GM21447 (cell line): ENCODE measurements around the gene KRI1.

ENCODE experiments used
- ATAC-seq: cut with Tn5 transposase; IDR thresholded peaks from one replicate; pipeline ENCODE4 v1.9.1; 2021; ENCODE audit not compliant: unreplicated experiment

Gene KRI1

DNA sequence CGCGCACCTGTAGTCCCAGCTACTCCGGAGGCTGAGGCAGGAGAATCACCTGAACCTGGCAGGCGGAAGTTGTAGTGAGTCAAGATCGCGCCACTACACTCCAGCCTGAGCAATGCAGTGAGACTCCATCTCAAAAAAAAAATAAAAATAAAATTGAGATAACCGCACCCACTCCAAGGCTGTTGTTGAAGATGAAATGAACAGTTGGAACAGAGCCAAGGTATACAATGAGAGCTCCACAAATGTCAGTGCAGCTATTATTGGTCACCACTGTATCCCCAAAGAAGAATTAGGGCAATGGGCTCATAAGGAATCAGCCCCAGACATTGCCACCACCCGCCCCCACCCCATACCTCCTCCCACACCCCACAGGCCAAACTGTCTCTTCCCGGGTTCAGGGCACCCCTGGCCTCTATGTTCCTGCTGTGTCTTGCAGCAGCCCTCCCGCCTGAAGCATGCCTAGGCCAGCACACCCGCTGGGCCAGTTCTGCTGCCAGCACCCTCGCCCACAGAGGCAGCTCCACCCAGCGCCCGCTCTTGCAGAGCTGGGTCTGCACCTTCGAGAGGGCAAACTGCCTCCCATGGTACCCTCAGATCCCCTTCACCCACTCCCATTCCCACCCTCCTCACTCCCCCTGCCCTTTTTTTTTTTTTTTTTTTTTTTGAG is 45.0 kb downstream of the KRI1 start:
- ATAC-seq = no peak

DNA sequence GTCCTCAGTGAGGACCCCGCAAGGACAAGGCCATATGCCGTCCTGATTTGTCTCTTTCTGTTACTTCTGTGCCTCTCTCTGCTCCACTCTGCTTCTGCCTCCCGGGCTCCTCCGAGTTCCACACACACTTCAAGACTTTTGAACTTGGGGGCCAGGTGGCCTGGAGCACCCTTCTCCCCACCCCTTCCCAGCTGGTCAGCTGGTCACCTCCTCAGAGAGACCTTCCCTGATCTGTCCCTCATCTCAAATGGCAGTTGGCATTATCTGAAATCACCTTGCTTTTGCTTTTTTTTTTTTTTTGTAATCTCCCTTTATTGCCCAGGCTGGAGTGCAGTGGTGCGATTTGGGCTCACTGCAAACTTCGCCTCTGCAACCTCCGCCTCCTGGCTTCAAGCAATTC is 46.4 kb downstream of the KRI1 start:
- no peak for ATAC-seq

DNA sequence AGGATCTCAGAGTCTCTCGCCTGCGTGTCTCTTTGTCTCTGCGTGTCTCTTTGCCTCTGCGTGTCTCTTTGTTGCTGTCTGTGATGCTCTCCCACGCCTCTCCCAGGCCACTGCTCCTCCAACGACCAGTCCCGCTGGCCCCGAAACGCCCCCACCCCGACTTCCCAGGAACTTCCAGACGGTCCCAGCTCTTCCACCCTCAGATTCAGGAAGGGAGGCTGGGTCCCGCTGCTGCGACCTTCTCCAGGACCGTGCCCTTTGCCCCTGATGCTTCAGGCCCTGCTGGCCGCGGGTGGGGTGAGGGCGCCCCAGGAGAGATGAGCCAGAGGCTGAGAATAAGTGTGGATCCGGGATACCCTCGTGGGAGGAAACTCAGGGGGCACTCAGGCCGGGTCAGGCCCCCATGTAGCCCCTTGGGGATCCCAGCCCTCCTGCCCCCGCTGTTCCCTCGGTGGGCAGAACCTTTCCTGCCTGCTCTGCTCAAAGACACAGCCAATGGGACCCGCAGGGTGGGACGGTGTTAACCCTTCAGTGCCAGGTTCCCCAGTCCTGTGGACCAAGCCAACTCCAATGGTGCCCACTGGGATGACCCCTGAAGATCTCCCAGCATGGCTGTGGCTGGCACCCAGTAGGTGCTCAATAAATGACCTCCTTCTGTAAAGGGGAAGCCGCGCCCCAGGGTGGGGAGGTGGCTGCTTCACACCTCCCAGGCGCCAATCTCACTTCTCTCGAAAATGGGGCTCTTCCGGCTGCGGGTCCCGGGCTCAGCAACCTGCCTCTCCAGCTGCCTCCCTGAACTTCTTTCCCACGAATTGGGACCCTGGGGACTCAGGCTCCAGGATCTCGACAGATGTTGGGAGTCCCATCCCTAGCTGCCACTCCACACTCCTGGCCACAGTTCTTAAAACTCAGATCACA is 47.1 kb downstream of the KRI1 start:
- no peak for ATAC-seq

DNA sequence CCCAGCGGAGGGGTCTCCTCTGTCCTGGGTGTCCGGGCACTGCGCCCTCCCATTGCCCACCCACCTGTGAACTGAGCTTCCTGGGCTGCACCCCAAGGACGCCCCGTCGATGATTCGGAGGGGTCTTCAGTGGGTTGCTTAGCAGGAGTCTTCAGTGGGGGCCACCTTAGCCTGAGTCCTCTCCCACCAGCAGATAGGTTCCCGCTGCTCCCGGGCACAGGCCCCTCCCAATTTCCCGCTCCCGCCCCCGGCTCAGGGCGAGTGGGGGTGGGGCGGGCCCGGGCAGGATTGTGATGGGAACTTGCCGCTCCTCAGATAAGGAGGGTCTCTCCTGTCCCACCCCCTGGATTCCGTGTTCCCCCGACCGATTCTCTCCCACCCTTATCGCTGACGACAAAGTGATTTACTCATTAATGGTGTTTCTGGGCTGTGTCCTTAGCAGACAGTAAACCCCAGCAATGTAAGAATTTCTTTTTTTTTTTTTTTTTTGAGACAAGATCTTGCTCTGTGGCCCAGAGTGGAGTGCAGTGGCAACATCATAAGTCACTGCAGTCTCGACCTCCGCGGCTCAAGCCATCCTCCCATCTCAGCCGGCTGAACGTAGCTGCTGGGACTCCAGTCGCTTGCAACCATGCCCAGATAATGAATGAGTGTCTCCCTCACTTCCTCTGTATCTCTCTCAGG is 47.9 kb downstream of the KRI1 start:
- no peak for ATAC-seq

DNA sequence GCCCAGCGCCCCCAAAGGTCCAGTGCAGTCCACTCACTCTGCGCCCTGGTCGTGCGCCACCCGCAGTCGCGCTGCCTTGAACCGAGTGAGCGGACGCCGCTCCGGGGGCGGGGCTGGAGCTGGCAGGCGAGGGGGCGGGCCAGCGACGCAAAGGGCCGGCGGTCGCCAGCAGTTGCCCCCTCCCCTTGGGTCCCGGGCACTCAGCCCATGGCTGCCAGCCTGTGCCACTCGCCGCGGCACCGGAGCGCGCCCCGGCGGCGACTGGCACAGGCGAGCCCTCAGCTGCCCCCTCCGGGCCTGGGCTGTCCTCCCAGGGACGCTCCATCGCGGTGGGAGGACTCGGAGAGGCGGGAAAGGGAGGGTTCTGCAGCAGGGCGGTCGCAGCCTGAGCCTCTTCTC is 48.5 kb downstream of the KRI1 start, which contains the start of gene S1PR5:
Gene S1PR5 (minus strand): TSS at position 87 of the 399 bp plus-strand sequence. CDS start 2,436 bp downstream, outside the sequence.
- ATAC-seq = no peak

DNA sequence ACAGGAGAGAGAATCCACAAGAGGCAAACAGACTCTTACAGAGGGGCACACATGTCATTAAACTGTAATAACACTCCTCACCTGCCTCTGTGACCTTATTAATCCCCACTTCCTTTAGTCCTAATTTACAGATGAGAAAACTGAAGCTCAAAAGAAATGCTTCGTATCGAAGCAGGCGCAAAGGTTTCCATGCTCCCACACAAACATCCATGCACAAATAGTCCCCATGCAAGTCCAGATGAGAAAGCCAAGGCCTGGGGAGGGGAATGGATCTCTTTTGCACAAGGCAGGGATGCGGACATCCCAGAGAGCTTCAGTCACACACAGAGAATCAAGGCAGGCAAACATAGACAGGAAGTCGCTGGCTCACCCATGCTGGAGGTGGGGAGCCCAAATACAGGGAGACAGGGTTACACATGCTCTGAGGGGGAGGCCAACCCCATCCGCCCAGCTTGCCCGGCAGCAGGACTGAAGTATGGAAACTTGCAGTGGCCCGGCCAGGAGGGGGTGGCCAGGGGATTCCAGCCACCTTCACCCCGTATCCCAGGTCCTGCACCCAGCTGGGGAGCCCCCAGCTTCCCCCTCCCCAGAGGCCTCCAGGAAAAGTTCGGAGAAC is 49.0 kb downstream of the KRI1 start:
- ATAC-seq = no peak

DNA sequence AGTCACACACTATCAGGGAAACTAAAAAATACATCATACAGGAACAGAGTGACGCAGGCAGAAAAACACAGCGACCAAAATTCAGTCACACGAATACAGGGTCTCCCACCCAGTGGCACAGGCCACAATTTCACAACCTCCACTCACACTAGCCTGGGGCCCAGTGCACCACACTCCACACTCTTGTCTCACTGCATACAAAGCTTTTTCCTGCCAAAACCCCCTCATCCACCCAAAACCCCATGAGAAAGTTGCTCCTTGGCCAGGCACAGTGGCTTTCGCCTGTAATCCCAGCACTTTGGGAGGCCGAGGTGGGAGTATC is 49.8 kb downstream of the KRI1 start:
- ATAC-seq = no peak

DNA sequence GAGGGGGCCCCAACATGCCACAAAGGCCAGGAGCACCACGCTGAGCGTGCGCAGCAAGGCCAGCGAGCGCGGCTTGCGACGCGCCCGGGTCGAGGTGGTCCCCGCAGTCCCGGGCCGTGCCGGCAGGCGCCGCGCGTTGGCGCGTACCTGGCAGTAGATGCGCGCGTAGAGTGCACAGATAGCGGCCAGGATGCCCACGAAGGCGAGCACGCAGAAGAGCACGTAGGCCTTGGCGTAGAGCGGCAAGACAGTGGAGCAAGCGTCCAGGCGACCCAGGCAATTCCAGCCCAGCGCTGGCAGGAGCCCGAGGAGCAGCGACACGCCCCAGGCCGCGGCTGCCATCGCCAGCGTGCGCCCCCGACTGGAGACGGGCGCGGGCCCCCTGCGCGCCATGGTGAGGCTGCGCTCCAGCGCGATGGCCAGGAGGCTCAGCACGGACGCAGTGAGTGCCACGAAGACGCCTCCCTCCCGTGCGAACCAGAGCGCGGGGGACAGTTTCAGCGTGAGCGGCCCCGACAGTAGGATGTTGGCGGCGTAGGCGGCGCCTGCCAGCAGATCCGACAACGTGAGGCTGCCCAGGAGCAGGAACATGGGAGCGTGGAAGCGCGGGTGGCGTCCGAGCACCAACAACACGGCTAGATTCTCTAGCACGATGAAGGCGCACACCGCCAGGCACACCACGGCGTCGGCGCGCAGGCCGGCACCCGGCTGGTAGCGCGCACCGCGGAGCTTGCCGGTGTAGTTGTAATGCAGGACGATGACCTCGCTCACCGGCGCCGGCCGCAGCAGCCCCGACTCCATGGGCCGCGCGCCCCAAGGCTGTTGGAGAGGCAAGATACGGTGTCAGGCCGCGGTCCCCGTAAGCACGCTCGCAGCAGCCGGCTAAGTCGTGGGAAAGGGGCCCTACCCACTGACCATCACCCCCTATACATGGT is 51.3 kb downstream of the KRI1 start:
- no peak for ATAC-seq

DNA sequence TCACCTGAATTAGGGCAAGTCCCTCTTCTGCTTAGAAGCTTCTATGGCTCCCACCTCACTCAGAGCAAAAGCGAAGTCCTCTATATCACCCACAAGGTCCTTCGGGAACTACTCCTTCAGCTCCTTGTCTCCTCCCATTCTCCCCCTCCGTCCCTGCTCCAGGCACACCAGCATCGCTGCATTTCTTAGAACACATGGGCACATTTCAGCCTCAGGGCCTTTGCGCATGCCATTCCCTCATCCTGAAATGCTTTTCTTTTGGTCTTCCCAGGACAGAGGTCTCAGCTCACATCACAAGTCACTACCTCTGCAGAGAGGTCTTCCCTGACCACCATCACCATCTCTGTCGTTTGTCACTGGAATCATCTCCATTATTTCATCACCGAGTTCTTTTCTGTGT is 52.6 kb downstream of the KRI1 start:
- ATAC-seq = no peak

DNA sequence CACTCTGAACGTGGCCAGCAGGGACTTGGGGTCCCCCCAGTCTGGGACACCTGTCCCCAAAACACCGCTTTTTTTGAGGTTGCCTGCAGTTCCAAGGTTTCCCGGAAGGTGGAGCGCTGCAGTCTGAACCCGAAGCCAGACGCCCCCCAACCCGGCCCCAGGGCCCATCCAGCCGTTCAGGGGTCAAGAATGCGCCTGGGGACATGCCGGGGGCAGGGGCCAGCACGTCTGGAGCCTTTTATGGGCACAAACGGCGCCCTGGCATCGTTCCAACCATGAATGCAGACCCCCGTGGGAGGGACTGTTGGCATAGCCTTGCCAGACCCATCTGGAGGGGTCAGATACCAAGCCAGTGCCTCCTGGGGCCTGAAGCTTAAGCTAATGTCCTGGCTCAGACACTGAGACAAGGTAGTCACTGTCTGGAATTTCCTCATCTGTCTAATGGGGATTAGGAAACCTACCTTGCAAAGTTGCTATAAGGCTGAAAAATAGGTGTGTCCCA is 55.5 kb downstream of the KRI1 start:
- no peak for ATAC-seq

DNA sequence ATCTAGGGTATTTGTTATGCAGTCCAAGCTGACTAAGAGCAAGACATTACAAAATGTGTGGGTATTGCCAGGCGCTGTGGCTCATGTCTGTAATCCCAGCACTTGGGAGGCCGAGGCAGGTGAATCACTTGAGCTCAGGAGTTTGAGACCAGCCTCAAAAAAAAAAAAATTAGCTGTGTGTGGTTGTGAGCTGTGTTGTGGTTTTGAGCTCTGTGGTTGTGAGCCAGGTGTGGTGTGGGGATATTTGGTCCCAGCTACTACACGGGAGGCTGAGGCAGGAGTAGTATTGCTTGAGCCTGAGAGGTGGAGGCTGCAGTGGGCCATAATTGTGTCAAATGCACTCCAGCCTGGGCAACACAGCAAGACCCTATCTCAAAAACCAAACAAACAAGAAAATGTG is 57.1 kb downstream of the KRI1 start:
- no peak for ATAC-seq

DNA sequence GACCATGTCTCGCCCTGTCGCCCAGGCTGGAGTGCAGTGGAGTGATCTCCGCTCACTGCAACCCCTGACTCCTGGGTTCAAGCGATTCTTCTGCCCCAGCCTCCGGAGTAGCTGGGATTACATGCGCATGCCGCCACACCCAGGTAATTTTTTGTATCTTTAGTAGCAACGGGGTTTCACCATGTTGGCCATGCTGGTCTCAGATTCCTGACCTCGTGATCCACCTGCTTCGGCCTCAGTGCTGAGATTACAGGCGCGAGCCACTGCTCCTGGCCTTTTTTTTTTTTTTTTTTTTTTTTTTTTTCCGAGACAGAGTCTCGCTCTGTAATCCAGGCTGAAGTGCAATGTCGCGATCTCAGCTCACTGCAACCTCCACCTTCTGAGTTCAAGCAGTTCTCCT is 57.8 kb downstream of the KRI1 start:
- no peak for ATAC-seq

DNA sequence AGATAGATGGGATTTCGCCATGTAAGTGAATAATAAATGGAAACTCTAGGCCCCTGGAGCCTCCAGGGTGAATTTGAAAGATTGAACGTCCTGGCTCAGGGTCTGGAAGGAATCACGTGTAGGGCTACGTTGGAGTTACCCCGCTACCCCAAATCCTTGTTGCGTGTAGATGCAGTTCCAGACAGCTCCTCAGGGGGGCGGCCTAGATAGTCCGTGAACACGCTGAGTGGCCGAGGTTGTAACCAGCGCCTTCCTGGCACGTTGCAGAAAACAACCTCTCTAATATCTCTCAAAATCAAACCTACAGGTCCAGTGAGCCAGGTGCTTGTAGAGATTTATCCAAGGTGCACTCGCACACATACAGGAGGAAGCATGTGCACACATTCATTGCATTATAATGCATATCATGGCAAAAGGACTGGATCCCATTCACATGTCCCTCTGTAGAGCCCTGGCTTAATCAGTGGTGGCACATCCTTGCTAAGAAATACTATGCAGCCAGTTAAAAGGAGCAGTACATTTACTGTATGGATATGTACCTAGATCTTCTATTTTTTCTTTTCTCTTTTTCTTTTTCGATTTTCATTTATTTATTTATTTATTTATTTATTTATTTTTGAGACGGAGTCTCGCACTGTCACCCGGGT is 60.1 kb downstream of the KRI1 start:
- ATAC-seq = no peak
